ENCODE measurements around the gene WBP2.

The WBP2 gene

GRCh38 chr17:75855310-75856061 is at the start of gene WBP2:
TSS of gene WBP2 (minus strand) at chr17:75855335. CDS start at chr17:75855297, 38 bp downstream.
- peak within 1 kb of the TSS; percentile 96 for H3K27ac ChIP-seq
- peak; percentile 59 for TF ChIP-seq CTCF (conservative IDR thresholded peaks at IDR 0.05)

GRCh38 chr17:75902406-75902805 is 47.3 kb upstream of the WBP2 start:
- no peak for TF ChIP-seq CTCF (conservative IDR thresholded peaks at IDR 0.05)
- H3K27ac ChIP-seq = no peak overlapping the region

GRCh38 chr17:75901727-75902126 is 46.6 kb upstream of the WBP2 start:
- TF ChIP-seq CTCF (conservative IDR thresholded peaks at IDR 0.05) = no peak
- no peak overlapping the region for H3K27ac ChIP-seq

GRCh38 chr17:75900691-75901533 is 45.8 kb upstream of the WBP2 start:
- TF ChIP-seq CTCF (conservative IDR thresholded peaks at IDR 0.05) = no peak
- H3K27ac ChIP-seq = no peak overlapping the region

GRCh38 chr17:75899767-75900468 is 44.8 kb upstream of the WBP2 start:
- no peak overlapping the region for H3K27ac ChIP-seq
- TF ChIP-seq CTCF (conservative IDR thresholded peaks at IDR 0.05) = no peak

- no peak overlapping the region for H3K27ac ChIP-seq
- no peak for TF ChIP-seq CTCF (conservative IDR thresholded peaks at IDR 0.05)
Measured at GRCh38 chr17:75899353-75899752, 44.2 kb upstream of the WBP2 start.

- H3K27ac ChIP-seq = no peak overlapping the region
- TF ChIP-seq CTCF (conservative IDR thresholded peaks at IDR 0.05) = no peak
Measured at GRCh38 chr17:75898791-75899190, 43.7 kb upstream of the WBP2 start.
